Measurements from ENCODE around the gene FERMT2.

FERMT2 gene

GRCh38 chr14:52860209-52860608 lies 90.6 kb downstream of the FERMT2 start:
- DNase-seq = no peak

- DNase-seq = no peak
Observed at GRCh38 chr14:52856139-52856538, 94.7 kb downstream of the FERMT2 start.

GRCh38 chr14:52853522-52853854 lies 97.4 kb downstream of the FERMT2 start:
- DNase-seq = no peak

- no peak for DNase-seq
Observed at GRCh38 chr14:52852810-52853521, 97.9 kb downstream of the FERMT2 start.

GRCh38 chr14:52850451-52850909 lies 100.4 kb downstream of the FERMT2 start:
- DNase-seq = no peak

GRCh38 chr14:52848626-52849025 lies 102.2 kb downstream of the FERMT2 start:
- DNase-seq = no peak

- no peak for DNase-seq
Observed at GRCh38 chr14:52846591-52846990, 104.3 kb downstream of the FERMT2 start.

GRCh38 chr14:52845081-52845480 lies 105.8 kb downstream of the FERMT2 start:
- no peak for DNase-seq

GRCh38 chr14:52844262-52845060 lies 106.4 kb downstream of the FERMT2 start:
- DNase-seq = no peak

GRCh38 chr14:52840877-52841276 lies 110.0 kb downstream of the FERMT2 start:
- no peak for DNase-seq

- DNase-seq = no peak
Observed at GRCh38 chr14:52837451-52837850, 113.4 kb downstream of the FERMT2 start.

- no peak for DNase-seq
Observed at GRCh38 chr14:52836063-52836462, 114.8 kb downstream of the FERMT2 start.

GRCh38 chr14:52835122-52835903 lies 115.5 kb downstream of the FERMT2 start:
- DNase-seq = no peak

GRCh38 chr14:52834440-52834842 lies 116.4 kb downstream of the FERMT2 start:
- DNase-seq = no peak

- no peak for DNase-seq
Observed at GRCh38 chr14:52833891-52834290, 117.0 kb downstream of the FERMT2 start.

- DNase-seq = no peak
Observed at GRCh38 chr14:52829527-52830185, 121.2 kb downstream of the FERMT2 start.

- DNase-seq = no peak
Observed at GRCh38 chr14:52827426-52827825, 123.4 kb downstream of the FERMT2 start.

- no peak for DNase-seq
Observed at GRCh38 chr14:52825085-52825484, 125.8 kb downstream of the FERMT2 start.

GRCh38 chr14:52824462-52824861 lies 126.4 kb downstream of the FERMT2 start:
- no peak for DNase-seq

- DNase-seq = no peak
Observed at GRCh38 chr14:52821805-52822250, 129.0 kb downstream of the FERMT2 start.

GRCh38 chr14:52808101-52808500 lies 142.7 kb downstream of the FERMT2 start:
- DNase-seq = no peak
